Activated T-helper 17 cell treated with anti-CD3 and anti-CD28 coated beads, Interleukin-2, amount 50 U/mL, for 72 hours (primary cell): ENCODE measurements around the gene POMC. TPM values are rescaled to one million over a fixed set of nuclear protein-coding genes. Genes with fewer than 3 reads are reported as not detected.
"Not testable (repeated sequence)": the region's sequence is repeated elsewhere in the genome, so short reads cannot be mapped to it uniquely, and the experiment has no call there.

Experiments used
- ATAC-seq: fragments of 150-1000 bp; cut with Tn5 transposase; replicated peaks from 2 replicates; pipeline ENCODE4 v1.10.0; 2021; ENCODE audit warnings: mild to moderate bottlenecking, moderate library complexity
- H3K27ac Mint-ChIP-seq: one replicate; pipeline ENCODE4 v1.8.0; 2022; ENCODE audit warnings: mixed read lengths
- H3K27me3 Mint-ChIP-seq: one replicate; pipeline ENCODE4 v1.8.0; 2022; ENCODE audit warnings: mixed read lengths
- H3K36me3 Mint-ChIP-seq: one replicate; pipeline ENCODE4 v1.8.0; 2022; ENCODE audit warnings: low read depth, mild to moderate bottlenecking, mixed read lengths
- H3K4me1 Mint-ChIP-seq: one replicate; pipeline ENCODE4 v1.8.0; 2022; ENCODE audit warnings: mixed read lengths
- H3K4me3 Mint-ChIP-seq: one replicate; pipeline ENCODE4 v1.8.0; 2022; ENCODE audit warnings: mild to moderate bottlenecking, mixed read lengths
- H3K9me3 Mint-ChIP-seq: one replicate; pipeline ENCODE4 v1.8.0; 2022; ENCODE audit warnings: mixed read lengths
- total RNA-seq, 2 donors: library from RNA; stranded (reverse); gene quantifications; one replicate each; pipeline ENCODE4 v1.2.3, GENCODE V29; 2022

The POMC gene
- total RNA-seq, 2 donors from 2014 or later, result 5.2 to 6.1 TPM

DNA sequence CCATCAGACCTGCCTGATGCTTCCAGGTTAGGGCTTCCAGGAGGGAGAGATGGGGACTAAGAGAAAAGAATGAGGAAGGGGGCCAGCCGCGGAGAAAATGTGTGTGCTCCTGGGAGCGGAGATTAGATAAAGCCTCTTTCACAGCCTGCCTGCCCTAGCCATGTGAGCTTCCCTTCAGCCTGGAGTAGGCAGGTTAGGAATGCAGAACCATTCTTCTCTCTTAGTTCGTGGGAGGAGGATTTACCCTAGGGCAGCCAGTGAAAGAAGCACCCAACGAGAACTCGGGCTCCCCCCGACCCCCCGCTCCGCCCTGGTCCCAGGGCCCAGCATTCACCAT lies 36.1 kb downstream of the POMC start:
- Mint-ChIP-seq H3K27me3 (peaks cover 54% of the 10 kb centered on the region), H3K27ac (no peak overlapping the region), H3K36me3 (no peaks in the 10 kb centered on the region), H3K9me3 (no peaks in the 10 kb centered on the region), H3K4me3 (peak overlapping the region; percentile 52), H3K4me1 (peaks cover 4% of the 10 kb centered on the region)
- ATAC-seq, result no peak

DNA sequence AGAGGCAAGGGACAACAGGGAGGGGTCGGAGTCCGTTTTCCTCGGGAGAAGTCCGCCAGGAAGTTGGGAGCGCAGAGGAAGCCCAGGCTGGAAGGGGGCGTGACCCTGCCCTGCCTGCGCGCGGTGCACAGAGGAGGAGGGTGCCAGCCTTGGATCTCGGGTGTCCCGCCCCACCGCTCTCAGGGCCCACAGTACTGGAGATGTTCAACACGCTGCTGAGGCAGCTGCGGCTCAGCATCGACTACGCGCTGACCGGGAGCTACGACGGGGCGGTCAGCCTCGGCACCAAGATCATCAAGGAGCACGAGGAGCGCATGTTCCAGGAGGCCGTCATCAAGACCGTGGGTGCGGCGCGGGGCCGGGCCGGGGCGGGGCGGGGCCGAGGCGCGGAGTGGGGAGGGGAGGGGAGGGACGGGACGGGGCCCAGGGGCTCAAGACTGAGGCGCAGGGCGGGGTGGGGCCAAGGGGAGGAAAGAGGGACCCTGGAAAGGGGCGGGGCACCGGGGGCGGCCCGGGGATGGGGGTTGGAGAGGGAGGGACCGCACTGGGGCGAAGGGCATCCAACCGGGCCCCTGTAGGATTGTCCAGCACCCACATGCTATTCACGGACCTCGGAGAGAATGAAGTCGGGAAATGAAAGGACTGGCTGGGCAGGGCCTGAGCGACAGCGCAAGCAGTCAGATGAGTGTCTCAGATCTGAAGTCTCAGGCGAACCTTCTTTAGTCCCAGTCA lies 36.6 kb downstream of the POMC start:
- Mint-ChIP-seq H3K27me3 (peaks cover 49% of the 10 kb centered on the region), H3K4me1 (peaks cover 4% of the 10 kb centered on the region), H3K36me3 (no peaks in the 10 kb centered on the region), H3K27ac (no peak overlapping the region), H3K9me3 (no peaks in the 10 kb centered on the region), H3K4me3 (peak overlapping the region; percentile 52)
- ATAC-seq, result peak; percentile 33

DNA sequence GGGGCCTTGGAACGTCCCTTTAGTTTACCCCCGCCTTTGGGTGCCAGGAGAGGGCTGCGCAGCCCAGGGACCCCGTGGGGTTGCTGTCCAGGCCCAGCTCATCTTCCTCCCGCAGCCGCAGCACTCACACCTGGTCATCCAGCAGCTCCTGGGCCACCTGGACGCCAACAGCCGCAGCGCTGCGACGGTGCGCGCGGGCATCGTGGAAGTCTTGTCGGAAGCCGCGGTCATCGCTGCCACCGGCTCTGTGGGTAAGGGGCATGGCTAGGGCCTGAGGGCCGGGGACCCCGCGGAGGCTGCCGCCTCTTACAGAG lies 37.2 kb downstream of the POMC start:
- Mint-ChIP-seq H3K4me3 (peak overlapping the region; percentile 52), H3K9me3 (no peaks in the 10 kb centered on the region), H3K27ac (no peak overlapping the region), H3K27me3 (peaks cover 48% of the 10 kb centered on the region), H3K36me3 (no peaks in the 10 kb centered on the region), H3K4me1 (peaks cover 4% of the 10 kb centered on the region)
- peak; percentile 6 for ATAC-seq

DNA sequence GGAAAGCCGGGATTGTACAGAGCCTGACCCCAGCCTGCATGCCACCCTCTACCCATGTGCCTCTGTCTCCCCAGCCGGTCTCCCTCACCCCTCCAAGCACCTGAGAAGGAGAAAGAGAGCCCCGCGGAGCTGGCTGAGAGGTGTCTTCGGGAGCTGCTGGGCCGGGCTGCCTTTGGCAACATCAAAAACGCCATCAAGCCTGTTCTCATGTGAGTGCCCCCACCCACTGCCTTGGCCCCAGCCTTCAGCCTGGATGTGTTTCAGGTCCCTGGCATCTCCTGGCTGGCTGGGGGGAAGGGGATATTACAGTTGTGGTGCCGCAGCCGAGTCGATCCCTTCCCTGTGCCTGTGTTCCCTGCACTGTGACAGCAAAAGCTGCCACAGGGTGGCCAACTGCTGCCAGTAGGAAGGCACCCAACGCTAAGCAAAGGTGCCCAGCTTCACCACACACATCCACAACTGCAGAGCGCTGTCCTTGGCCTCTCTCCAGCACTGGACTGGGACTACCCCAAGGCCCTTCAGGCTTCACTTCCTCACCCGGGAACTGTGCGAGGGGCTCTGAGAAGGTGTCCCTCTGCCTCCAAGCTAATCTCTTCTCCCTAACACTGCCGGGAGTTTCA lies 38.4 kb downstream of the POMC start:
- Mint-ChIP-seq H3K4me3 (no peak overlapping the region), H3K9me3 (no peaks in the 10 kb centered on the region), H3K27me3 (peaks cover 37% of the 10 kb centered on the region), H3K4me1 (peaks cover 4% of the 10 kb centered on the region), H3K36me3 (no peaks in the 10 kb centered on the region), H3K27ac (no peak overlapping the region)
- no peak for ATAC-seq

DNA sequence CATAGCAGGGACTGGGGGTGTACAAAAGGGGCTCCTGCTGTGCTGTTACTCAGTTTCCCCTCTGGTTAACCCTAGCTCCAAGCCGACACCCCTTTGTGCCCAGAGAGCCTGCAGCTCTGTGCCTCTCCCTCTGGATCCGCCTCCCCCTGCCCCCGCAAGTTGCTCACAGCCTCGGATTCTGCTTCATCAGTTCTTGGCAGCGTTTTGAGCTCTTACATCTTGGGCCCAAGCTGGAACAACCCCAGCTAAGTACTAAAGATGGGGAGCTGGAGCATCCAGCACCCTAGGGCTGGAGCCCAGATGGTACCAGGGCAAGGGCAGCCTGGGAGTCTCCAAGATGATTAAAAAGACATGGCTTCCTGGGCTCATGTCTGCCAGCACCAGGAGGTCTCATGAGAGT lies 40.7 kb downstream of the POMC start:
- Mint-ChIP-seq H3K4me3 (no peak overlapping the region), H3K4me1 (peaks cover 4% of the 10 kb centered on the region), H3K27me3 (peaks cover 18% of the 10 kb centered on the region), H3K9me3 (no peaks in the 10 kb centered on the region), H3K36me3 (no peaks in the 10 kb centered on the region), H3K27ac (no peak overlapping the region)
- ATAC-seq, result no peak

DNA sequence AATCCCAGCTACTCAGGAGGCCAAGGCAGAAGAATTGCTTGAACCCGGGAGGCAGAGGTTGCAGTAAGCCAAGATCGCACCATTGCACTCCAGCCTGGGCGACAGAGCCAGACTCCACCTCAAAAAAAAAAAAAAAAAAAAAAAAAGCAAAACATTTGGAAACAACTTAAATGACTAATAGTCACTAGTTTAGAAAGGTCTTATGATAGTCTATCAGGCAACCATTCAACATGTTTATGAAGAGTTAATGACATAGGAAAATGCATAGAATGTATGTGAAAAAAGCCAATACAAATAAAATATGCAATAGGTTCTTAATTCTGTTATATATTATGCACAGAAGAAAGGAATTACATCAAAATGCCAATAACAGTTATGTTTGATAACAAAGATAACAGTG lies 41.3 kb downstream of the POMC start:
- peaks cover 21% of the 10 kb centered on the region for H3K27me3 Mint-ChIP-seq
- not testable (repeated sequence) for H3K27ac Mint-ChIP-seq, H3K4me3 Mint-ChIP-seq, H3K36me3 Mint-ChIP-seq, ATAC-seq, H3K9me3 Mint-ChIP-seq, H3K4me1 Mint-ChIP-seq

DNA sequence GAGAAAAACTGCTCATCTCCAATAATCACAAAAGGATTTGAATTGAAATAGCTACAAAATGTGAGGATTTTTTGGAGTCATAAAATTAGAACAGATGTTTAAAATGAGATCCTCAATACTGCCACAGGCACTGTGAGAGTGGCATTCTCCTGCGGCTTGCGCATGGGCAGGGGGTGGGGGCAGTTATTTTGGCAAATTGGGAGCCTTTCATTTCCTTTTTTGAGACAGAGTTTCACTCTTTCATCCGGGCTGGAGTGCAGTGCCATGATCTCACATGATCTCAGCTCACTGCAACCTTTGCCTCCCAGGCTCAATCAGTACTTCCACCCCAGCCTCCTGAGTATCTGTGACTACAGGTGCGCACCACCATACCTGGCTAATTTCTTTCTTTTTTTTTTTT lies 42.4 kb downstream of the POMC start:
- no peak overlapping the region for H3K27ac Mint-ChIP-seq
- no peak overlapping the region for H3K4me3 Mint-ChIP-seq
- H3K9me3 Mint-ChIP-seq, result no peaks in the 10 kb centered on the region
- peaks cover 4% of the 10 kb centered on the region for H3K4me1 Mint-ChIP-seq
- H3K27me3 Mint-ChIP-seq, result peaks cover 15% of the 10 kb centered on the region
- no peak for ATAC-seq
- H3K36me3 Mint-ChIP-seq, result no peaks in the 10 kb centered on the region

DNA sequence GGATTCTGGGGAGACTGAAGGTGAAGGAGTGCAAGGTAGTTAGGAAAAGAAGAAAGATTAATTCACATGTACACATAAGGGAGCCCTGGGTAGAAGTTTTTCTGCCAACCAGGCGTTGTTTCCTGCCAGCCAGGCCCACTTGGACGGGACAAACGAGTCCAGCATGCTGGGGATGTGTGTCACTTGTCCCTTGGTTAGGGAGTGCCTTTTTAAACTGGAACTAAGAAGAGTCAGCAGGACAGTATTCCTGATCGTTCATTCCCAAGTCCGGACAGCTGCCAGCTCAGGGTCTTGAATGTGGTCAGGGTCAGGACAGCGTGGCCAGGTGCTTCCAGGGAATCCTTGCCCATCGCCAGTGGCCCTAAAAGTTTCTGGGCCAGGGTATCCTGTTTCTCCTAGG lies 43.2 kb downstream of the POMC start:
- no peak for ATAC-seq

DNA sequence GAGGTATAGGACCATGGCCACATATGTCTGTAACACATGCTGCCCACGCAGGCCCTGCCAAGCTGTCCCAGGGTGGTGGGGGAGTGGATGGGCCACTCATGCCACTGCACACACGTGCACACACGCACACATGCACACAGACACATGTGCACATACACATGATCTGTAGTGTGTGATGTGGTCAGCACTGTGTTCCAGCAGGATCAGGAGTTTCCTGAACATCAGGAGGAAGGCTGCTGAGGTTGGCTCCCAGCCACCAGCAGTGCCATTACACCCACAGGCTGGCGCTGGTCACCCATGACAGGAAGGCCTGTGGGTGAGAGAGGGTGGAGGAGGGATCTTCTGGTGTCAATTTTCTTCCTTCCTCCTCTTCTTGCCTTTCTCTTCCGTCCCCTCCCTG lies 44.7 kb downstream of the POMC start:
- no peak for ATAC-seq
- Mint-ChIP-seq H3K27me3 (peaks cover 7% of the 10 kb centered on the region), H3K4me3 (no peak overlapping the region)

More for the DNA sequence above, 43.2 kb downstream of the POMC start:
- peak overlapping the region; percentile 46 for H3K27ac Mint-ChIP-seq
- peaks cover 4% of the 10 kb centered on the region for H3K4me1 Mint-ChIP-seq
- no peaks in the 10 kb centered on the region for H3K36me3 Mint-ChIP-seq
- no peak overlapping the region for H3K4me3 Mint-ChIP-seq
- H3K27me3 Mint-ChIP-seq, result peaks cover 7% of the 10 kb centered on the region
- no peaks in the 10 kb centered on the region for H3K9me3 Mint-ChIP-seq

DNA sequence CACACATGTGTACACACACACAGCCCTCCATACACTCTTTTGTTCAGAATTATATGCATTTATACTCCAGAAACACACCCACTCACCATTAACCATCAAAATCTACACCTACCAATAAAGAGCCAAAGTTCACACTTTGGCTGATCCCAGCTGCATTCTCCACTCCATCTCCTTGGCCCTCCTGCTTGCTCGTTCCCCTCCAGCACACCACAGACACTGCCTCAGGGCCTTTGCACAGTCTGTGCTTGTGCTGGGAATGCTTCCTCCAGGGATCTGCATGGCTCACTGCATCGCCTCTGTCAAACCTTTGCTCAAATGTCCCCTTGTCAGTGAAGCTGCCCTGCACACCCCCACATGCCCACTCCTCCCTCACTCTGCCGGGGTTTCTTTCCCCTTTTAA lies 46.0 kb downstream of the POMC start:
- no peaks in the 10 kb centered on the region for H3K9me3 Mint-ChIP-seq
- ATAC-seq, result no peak

More for the DNA sequence above, 44.7 kb downstream of the POMC start:
- Mint-ChIP-seq H3K36me3 (no peaks in the 10 kb centered on the region), H3K27ac (no peak overlapping the region), H3K9me3 (no peaks in the 10 kb centered on the region), H3K4me1 (no peaks in the 10 kb centered on the region)

DNA sequence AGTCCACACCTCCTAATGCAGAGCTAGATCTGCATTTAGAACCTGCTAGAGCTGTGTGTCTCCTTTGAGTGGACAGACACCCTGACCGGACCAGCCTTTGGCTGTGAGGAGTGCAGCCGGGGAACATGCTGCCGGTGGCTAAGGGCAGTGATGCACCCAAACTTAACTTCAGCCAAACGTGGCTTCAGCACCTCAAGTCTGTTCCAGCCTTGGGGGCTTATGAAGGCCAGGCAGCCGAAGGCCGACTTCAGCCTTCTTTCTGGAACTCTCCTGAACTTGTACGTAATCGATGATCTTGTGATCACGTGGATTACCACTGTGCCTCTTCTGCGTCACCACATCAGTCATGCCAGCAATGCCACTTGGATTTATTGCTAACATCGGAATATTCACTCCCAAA lies 49.1 kb downstream of the POMC start:
- Mint-ChIP-seq H3K36me3 (no peaks in the 10 kb centered on the region), H3K27me3 (peaks cover 11% of the 10 kb centered on the region), H3K27ac (no peak overlapping the region), H3K4me1 (no peaks in the 10 kb centered on the region), H3K4me3 (no peak overlapping the region), H3K9me3 (no peaks in the 10 kb centered on the region)
- no peak for ATAC-seq

More for the DNA sequence above, 46.0 kb downstream of the POMC start:
- Mint-ChIP-seq H3K4me1 (no peaks in the 10 kb centered on the region), H3K4me3 (no peak overlapping the region), H3K27ac (no peak overlapping the region), H3K36me3 (no peaks in the 10 kb centered on the region), H3K27me3 (peaks cover 11% of the 10 kb centered on the region)

DNA sequence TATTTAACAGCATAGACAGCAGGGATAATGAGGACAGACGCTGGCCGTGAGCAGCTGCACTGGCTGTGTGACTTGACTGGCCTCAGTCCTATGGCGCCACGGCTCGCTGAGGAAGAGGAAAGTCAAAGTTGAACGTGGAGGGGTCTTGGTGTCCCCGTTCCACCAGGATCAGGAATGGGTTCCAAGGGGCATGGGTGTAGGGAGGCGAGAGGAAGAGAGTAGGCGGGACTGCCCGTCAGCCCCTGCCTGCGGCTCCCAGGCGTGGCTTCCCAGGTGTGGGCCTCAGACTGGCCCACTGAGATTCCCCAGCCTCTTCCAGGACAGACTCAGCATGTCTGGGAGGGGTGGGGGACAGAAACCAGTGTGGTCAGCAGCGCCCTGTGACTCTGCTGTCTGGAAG lies 51.4 kb downstream of the POMC start:
- Mint-ChIP-seq H3K4me1 (no peaks in the 10 kb centered on the region), H3K4me3 (no peak overlapping the region), H3K27me3 (peaks cover 7% of the 10 kb centered on the region), H3K36me3 (no peaks in the 10 kb centered on the region), H3K9me3 (no peaks in the 10 kb centered on the region), H3K27ac (no peak overlapping the region)
- no peak for ATAC-seq

DNA sequence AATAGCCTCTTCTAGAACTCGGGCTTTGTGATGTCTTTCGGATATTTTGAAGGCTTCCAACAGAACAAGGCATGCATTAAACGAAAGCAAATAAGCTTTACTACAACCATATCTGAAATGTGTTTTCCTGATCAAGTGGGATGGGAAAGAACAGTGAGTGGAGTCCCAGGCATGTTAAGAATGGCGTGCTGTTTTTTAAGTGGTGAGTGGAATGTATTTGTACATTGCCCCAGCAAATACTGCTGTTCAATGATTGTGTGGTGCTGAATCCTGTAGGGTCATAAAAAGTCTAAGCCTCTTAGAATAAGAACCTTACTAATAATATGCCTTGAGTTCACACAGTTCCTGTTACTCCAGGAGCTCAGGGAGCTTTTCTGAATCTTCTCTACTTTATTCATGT lies 52.5 kb downstream of the POMC start:
- H3K4me3 Mint-ChIP-seq, result no peak overlapping the region
- peaks cover 11% of the 10 kb centered on the region for H3K27me3 Mint-ChIP-seq
- no peaks in the 10 kb centered on the region for H3K4me1 Mint-ChIP-seq
- no peak for ATAC-seq
- H3K36me3 Mint-ChIP-seq, result no peaks in the 10 kb centered on the region
- no peaks in the 10 kb centered on the region for H3K9me3 Mint-ChIP-seq
- H3K27ac Mint-ChIP-seq, result no peak overlapping the region

DNA sequence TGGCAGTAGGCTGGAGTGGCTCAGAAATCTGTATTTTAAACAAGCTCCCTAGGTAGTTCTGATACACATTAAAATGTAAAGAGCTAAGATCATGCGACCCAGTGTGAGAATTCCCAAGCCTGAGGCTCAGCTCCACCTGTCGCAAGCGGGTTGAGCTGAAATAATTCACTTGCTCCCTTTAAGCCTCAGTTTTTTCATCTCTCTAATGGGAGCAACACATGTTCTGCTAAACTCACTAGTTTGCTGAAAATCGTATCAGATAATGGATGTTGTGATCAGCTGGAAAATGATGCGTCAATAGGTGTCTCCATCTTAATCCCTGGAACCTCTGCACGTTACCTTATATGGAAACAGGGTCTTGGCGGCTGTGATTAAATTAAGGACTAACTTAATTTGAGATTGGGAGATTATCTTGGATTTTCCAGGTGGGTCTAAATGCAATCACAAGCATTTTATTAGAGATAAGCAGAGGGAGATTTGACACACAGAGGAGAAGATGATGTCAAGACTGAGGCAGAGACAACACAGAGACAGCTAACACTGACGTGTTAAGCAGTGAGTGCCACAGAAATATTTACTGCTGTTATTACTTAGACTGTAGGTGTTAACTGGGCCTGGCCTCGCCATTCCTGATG lies 53.0 kb downstream of the POMC start:
- H3K27ac Mint-ChIP-seq, result no peak overlapping the region
- no peaks in the 10 kb centered on the region for H3K9me3 Mint-ChIP-seq
- no peaks in the 10 kb centered on the region for H3K4me1 Mint-ChIP-seq
- peaks cover 11% of the 10 kb centered on the region for H3K27me3 Mint-ChIP-seq
- H3K36me3 Mint-ChIP-seq, result no peaks in the 10 kb centered on the region
- no peak for ATAC-seq
- no peak overlapping the region for H3K4me3 Mint-ChIP-seq

DNA sequence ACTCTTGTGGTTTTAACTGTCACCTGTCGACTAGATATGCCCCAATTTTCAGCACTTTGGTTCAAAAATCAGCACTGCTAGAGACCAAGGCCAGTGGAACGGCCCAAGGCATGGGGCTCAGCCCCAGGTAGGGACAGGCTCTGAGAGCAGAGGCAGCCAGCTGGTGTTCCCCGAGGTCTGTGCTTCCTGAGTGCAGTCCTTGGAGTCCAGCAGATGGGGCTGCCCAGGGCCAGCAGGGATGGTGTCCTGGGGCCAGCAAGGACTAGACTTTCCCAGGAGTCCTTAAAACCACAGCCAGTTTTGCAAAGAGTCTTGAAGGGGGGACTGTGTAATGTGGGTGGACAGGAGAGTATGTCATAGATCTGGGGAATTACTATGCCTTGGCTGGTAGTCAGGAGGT lies 56.3 kb downstream of the POMC start:
- H3K9me3 Mint-ChIP-seq, result no peaks in the 10 kb centered on the region
- ATAC-seq, result no peak
- peaks cover 7% of the 10 kb centered on the region for H3K27me3 Mint-ChIP-seq

More for the DNA sequence above, 56.3 kb downstream of the POMC start:
- H3K36me3 Mint-ChIP-seq, result no peaks in the 10 kb centered on the region
- no peak overlapping the region for H3K4me3 Mint-ChIP-seq
- H3K27ac Mint-ChIP-seq, result no peak overlapping the region
- H3K4me1 Mint-ChIP-seq, result no peaks in the 10 kb centered on the region
